ENCODE data around the gene RIPK4.
"Not testable (repeated sequence)": the region's sequence is repeated elsewhere in the genome, so short reads cannot be mapped to it uniquely, and the experiment has no call there.

The RIPK4 gene

GRCh38 chr21:41705546-41706262 is 61.1 kb downstream of the RIPK4 start:
- no peak overlapping the region for H3K27ac ChIP-seq (ENCODE audit: insufficient read depth in 1 of 2, low read depth in 1 of 2, low read length in 2 of 2, poor library complexity in 1 of 2, severe bottlenecking in 2 of 2)
- CTCF ChIA-PET = no interaction called here
- POLR2A ChIA-PET = no interaction called here
- peaks cover 2 to 18% (median 11%) of the 10 kb centered on the region in 5 experiments for H3K27me3 ChIP-seq (replicated peaks in 2 of 5; ENCODE audit: control insufficient read depth in 4 of 5, insufficient read depth in 5 of 5, low read length in 4 of 5)
- 89% methylated on average over 15 of the region's 16 CpGs for WGBS (ENCODE audit: insufficient coverage)
- H3K36me3 ChIP-seq (ENCODE audit: control insufficient read depth in 4 of 4, insufficient read depth in 4 of 4, low read length in 3 of 4) = no peaks in the 10 kb centered on the region
- no peaks in the 10 kb centered on the region for H3K4me1 ChIP-seq (ENCODE audit: control extremely low read depth in 1 of 4, control insufficient read depth in 4 of 4, insufficient read depth in 4 of 4, low read length in 3 of 4)
- H3K4me3 ChIP-seq (ENCODE audit: control insufficient read depth in 1 of 7, extremely low read depth in 1 of 7, insufficient read depth in 4 of 7, low read depth in 2 of 7, low read length in 6 of 7) = no peak overlapping the region
- H3K9me3 ChIP-seq (ENCODE audit: control extremely low read depth in 1 of 5, control insufficient read depth in 4 of 5, insufficient read depth in 2 of 5, low read depth in 1 of 5, low read length in 4 of 5) = peaks cover 0 to 7% (median 0%) of the 10 kb centered on the region in 5 experiments
- DNase-seq = no peak

GRCh38 chr21:41703857-41704501 is 62.9 kb downstream of the RIPK4 start:
- CTCF ChIA-PET = no interaction called here
- POLR2A ChIA-PET = no interaction called here
- Histone ChIP-seq H3K36me3 (ENCODE audit: control insufficient read depth in 4 of 4, insufficient read depth in 4 of 4, low read length in 3 of 4) (no peaks in the 10 kb centered on the region), H3K4me3 (ENCODE audit: control insufficient read depth in 1 of 7, extremely low read depth in 1 of 7, insufficient read depth in 4 of 7, low read depth in 2 of 7, low read length in 6 of 7) (no peak overlapping the region), H3K9me3 (ENCODE audit: control extremely low read depth in 1 of 5, control insufficient read depth in 4 of 5, insufficient read depth in 2 of 5, low read depth in 1 of 5, low read length in 4 of 5) (peaks cover 0 to 7% (median 0%) of the 10 kb centered on the region in 5 experiments), H3K4me1 (ENCODE audit: control extremely low read depth in 1 of 4, control insufficient read depth in 4 of 4, insufficient read depth in 4 of 4, low read length in 3 of 4) (no peaks in the 10 kb centered on the region), H3K27ac (ENCODE audit: insufficient read depth in 1 of 2, low read depth in 1 of 2, low read length in 2 of 2, poor library complexity in 1 of 2, severe bottlenecking in 2 of 2) (no peak overlapping the region), H3K27me3 (replicated peaks in 2 of 5; ENCODE audit: control insufficient read depth in 4 of 5, insufficient read depth in 5 of 5, low read length in 4 of 5) (peaks cover 0 to 11% (median 7%) of the 10 kb centered on the region in 5 experiments)
- 93% methylated on average over 6 of the region's 18 CpGs for WGBS (ENCODE audit: insufficient coverage)
- no peak for DNase-seq

- Histone ChIP-seq H3K4me3 (ENCODE audit: control insufficient read depth in 1 of 7, extremely low read depth in 1 of 7, insufficient read depth in 4 of 7, low read depth in 2 of 7, low read length in 6 of 7) (no peak overlapping the region), H3K27ac (ENCODE audit: insufficient read depth in 1 of 2, low read depth in 1 of 2, low read length in 2 of 2, poor library complexity in 1 of 2, severe bottlenecking in 2 of 2) (no peak overlapping the region), H3K4me1 (ENCODE audit: control extremely low read depth in 1 of 4, control insufficient read depth in 4 of 4, insufficient read depth in 4 of 4, low read length in 3 of 4) (no peaks in the 10 kb centered on the region), H3K9me3 (ENCODE audit: control extremely low read depth in 1 of 5, control insufficient read depth in 4 of 5, insufficient read depth in 2 of 5, low read depth in 1 of 5, low read length in 4 of 5) (peaks cover 0 to 3% (median 0%) of the 10 kb centered on the region in 5 experiments), H3K27me3 (replicated peaks in 2 of 5; ENCODE audit: control insufficient read depth in 4 of 5, insufficient read depth in 5 of 5, low read length in 4 of 5) (peaks cover 0 to 6% (median 1%) of the 10 kb centered on the region in 5 experiments), H3K36me3 (ENCODE audit: control insufficient read depth in 4 of 4, insufficient read depth in 4 of 4, low read length in 3 of 4) (no peaks in the 10 kb centered on the region)
- POLR2A ChIA-PET = no interaction called here
- DNase-seq = peak in 2 of 3 donors; percentile 37 to 53
- CTCF ChIA-PET = no interaction called here
- WGBS (ENCODE audit: insufficient coverage) = 95% methylated on average over 8 of the region's 10 CpGs
These were observed 65.1 kb downstream of the RIPK4 start for GRCh38 chr21:41701749-41702148.

DNA sequence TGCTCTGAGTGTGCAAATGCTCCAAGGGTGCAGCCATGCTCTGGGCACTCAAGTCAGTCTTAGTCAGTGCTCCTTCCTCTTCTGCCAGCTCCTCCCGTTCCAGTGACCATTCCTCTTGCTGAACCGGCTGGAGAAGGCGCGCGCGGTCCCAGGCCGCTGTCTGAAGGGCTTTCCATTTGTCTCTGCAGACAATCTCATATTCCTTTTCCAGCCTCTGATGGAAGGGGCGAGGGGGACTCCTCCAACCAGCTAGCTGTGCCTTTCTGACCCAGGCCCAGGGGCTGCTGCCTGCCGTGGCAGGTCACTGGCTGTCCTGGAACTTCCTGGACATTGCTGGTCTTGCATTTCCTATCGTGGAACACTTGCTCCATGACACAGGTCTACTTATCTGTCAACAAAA is 67.5 kb downstream of the RIPK4 start:
- DNase-seq = no peak
- POLR2A ChIA-PET = no interaction called here
- no peaks in the 10 kb centered on the region for H3K9me3 ChIP-seq (ENCODE audit: control extremely low read depth in 1 of 5, control insufficient read depth in 4 of 5, insufficient read depth in 2 of 5, low read depth in 1 of 5, low read length in 4 of 5)
- H3K4me3 ChIP-seq (ENCODE audit: control insufficient read depth in 1 of 7, extremely low read depth in 1 of 7, insufficient read depth in 4 of 7, low read depth in 2 of 7, low read length in 6 of 7) = no peak overlapping the region
- no peaks in the 10 kb centered on the region for H3K4me1 ChIP-seq (ENCODE audit: control extremely low read depth in 1 of 4, control insufficient read depth in 4 of 4, insufficient read depth in 4 of 4, low read length in 3 of 4)
- H3K36me3 ChIP-seq (ENCODE audit: control insufficient read depth in 4 of 4, insufficient read depth in 4 of 4, low read length in 3 of 4) = no peaks in the 10 kb centered on the region
- 93% methylated on average over 9 of the region's 10 CpGs for WGBS (ENCODE audit: insufficient coverage)
- CTCF ChIA-PET = no interaction called here
- H3K27me3 ChIP-seq (replicated peaks in 2 of 5; ENCODE audit: control insufficient read depth in 4 of 5, insufficient read depth in 5 of 5, low read length in 4 of 5) = peaks cover 0 to 11% (median 0%) of the 10 kb centered on the region in 5 experiments
- no peak overlapping the region for H3K27ac ChIP-seq (ENCODE audit: insufficient read depth in 1 of 2, low read depth in 1 of 2, low read length in 2 of 2, poor library complexity in 1 of 2, severe bottlenecking in 2 of 2)

- Histone ChIP-seq H3K4me1 (ENCODE audit: control extremely low read depth in 1 of 4, control insufficient read depth in 4 of 4, insufficient read depth in 4 of 4, low read length in 3 of 4) (peaks cover 0 to 4% (median 0%) of the 10 kb centered on the region in 4 experiments), H3K36me3 (ENCODE audit: control insufficient read depth in 4 of 4, insufficient read depth in 4 of 4, low read length in 3 of 4) (no peaks in the 10 kb centered on the region), H3K4me3 (ENCODE audit: control insufficient read depth in 1 of 7, extremely low read depth in 1 of 7, insufficient read depth in 4 of 7, low read depth in 2 of 7, low read length in 6 of 7) (no peak overlapping the region), H3K9me3 (ENCODE audit: control extremely low read depth in 1 of 5, control insufficient read depth in 4 of 5, insufficient read depth in 2 of 5, low read depth in 1 of 5, low read length in 4 of 5) (no peaks in the 10 kb centered on the region), H3K27ac (ENCODE audit: insufficient read depth in 1 of 2, low read depth in 1 of 2, low read length in 2 of 2, poor library complexity in 1 of 2, severe bottlenecking in 2 of 2) (no peak overlapping the region), H3K27me3 (replicated peaks in 2 of 5; ENCODE audit: control insufficient read depth in 4 of 5, insufficient read depth in 5 of 5, low read length in 4 of 5) (peaks cover 0 to 11% (median 0%) of the 10 kb centered on the region in 5 experiments)
- CTCF ChIA-PET = interaction anchor here (1.2 kb wide), 1 partner anchor 86 kb away, joined by 3 read pairs; no protein-coding TSS in a partner anchor
- 98% methylated on average over 10 of the region's 11 CpGs for WGBS (ENCODE audit: insufficient coverage)
- POLR2A ChIA-PET = no interaction called here
- DNase-seq = no peak
These were observed 68.8 kb downstream of the RIPK4 start for GRCh38 chr21:41698071-41698470.

DNA sequence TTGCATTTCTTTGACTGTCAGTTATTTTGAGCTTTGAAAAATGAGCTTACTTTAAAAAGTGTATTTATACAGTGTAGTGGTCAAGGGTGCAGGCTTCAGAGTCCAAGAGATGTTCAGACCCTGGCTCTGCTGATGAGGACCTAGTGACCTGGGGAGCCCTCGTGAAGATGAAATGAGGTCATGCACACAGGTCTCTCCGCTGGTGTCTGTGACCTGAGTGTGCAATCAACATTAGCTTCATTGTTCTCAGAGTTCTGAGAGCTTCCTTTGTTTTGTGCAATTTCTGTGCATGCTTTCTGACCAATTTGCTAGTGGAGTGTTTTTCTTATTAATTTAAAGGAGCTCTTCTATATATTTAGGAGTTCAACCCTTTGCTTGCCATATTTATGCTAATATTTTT is 71.3 kb downstream of the RIPK4 start:
- ChIA-PET POLR2A (no interaction called here), CTCF (interaction anchor here (0.7 kb wide), 1 partner anchor 425 kb away, joined by 3 read pairs; no protein-coding TSS in a partner anchor)
- Histone ChIP-seq H3K9me3 (ENCODE audit: control extremely low read depth in 1 of 5, control insufficient read depth in 4 of 5, insufficient read depth in 2 of 5, low read depth in 1 of 5, low read length in 4 of 5) (no peaks in the 10 kb centered on the region), H3K27ac (ENCODE audit: insufficient read depth in 1 of 2, low read depth in 1 of 2, low read length in 2 of 2, poor library complexity in 1 of 2, severe bottlenecking in 2 of 2) (no peak overlapping the region), H3K4me1 (ENCODE audit: control extremely low read depth in 1 of 4, control insufficient read depth in 4 of 4, insufficient read depth in 4 of 4, low read length in 3 of 4) (peaks cover 0 to 5% (median 0%) of the 10 kb centered on the region in 4 experiments), H3K4me3 (ENCODE audit: control insufficient read depth in 1 of 7, extremely low read depth in 1 of 7, insufficient read depth in 4 of 7, low read depth in 2 of 7, low read length in 6 of 7) (no peak overlapping the region), H3K36me3 (ENCODE audit: control insufficient read depth in 4 of 4, insufficient read depth in 4 of 4, low read length in 3 of 4) (no peaks in the 10 kb centered on the region), H3K27me3 (replicated peaks in 2 of 5; ENCODE audit: control insufficient read depth in 4 of 5, insufficient read depth in 5 of 5, low read length in 4 of 5) (peaks cover 0 to 11% (median 2%) of the 10 kb centered on the region in 5 experiments)
- DNase-seq = no peak
- 100% methylated on average over 2 of the region's 2 CpGs for WGBS (ENCODE audit: insufficient coverage)

- H3K4me1 ChIP-seq (ENCODE audit: control extremely low read depth in 1 of 4, control insufficient read depth in 4 of 4, insufficient read depth in 4 of 4, low read length in 3 of 4); H3K9me3 ChIP-seq (ENCODE audit: control extremely low read depth in 1 of 5, control insufficient read depth in 4 of 5, insufficient read depth in 2 of 5, low read depth in 1 of 5, low read length in 4 of 5); CTCF ChIA-PET; H3K4me3 ChIP-seq (ENCODE audit: control insufficient read depth in 1 of 7, extremely low read depth in 1 of 7, insufficient read depth in 4 of 7, low read depth in 2 of 7, low read length in 6 of 7); H3K27ac ChIP-seq (ENCODE audit: insufficient read depth in 1 of 2, low read depth in 1 of 2, low read length in 2 of 2, poor library complexity in 1 of 2, severe bottlenecking in 2 of 2); H3K27me3 ChIP-seq (replicated peaks in 2 of 5; ENCODE audit: control insufficient read depth in 4 of 5, insufficient read depth in 5 of 5, low read length in 4 of 5); H3K36me3 ChIP-seq (ENCODE audit: control insufficient read depth in 4 of 4, insufficient read depth in 4 of 4, low read length in 3 of 4); DNase-seq; POLR2A ChIA-PET: not testable (repeated sequence)
- 96% methylated on average over 4 of the region's 4 CpGs for WGBS (ENCODE audit: insufficient coverage)
These were observed 72.8 kb downstream of the RIPK4 start for GRCh38 chr21:41694042-41694441.

All from common myeloid progenitor, CD34-positive (primary cell).